ENCODE data around the gene DNAL1. TPM values are rescaled to one million over a fixed set of nuclear protein-coding genes. Genes with fewer than 3 reads are reported as not detected.

The DNAL1 gene
- total RNA-seq, 2 donors from 2014 or later = 8.5 to 10.0 TPM

DNA sequence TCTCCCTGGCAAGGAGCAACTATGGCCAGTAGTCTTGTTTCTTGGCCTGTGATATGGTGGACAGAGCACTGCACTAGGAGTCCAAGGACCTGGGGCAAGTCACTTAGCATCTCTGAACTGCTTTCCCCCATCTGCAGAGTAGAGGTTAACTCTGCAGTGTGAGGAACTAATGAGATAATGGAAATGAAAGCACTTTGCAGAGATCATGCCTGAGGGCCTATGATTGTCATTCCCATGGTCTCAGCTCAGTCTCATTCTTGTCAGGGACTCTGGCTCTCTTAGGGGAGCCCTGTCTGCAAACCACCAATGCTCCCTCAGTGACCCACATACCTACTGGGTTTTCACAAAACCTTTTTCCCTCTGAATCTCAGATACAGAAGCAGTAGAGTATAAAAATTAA is 75.8 kb downstream of the DNAL1 start:
- Histone ChIP-seq H3K27ac (no peak overlapping the region), H3K4me3 (no peak overlapping the region), H3K4me1 (replicated peaks) (peaks cover 7% of the 10 kb centered on the region), H3K27me3 (replicated peaks; ENCODE audit: insufficient read depth) (no peaks in the 10 kb centered on the region), H3K36me3 (peaks cover 12 to 19% of the 10 kb centered on the region in 2 donors), H3K9me3 (no peaks in the 10 kb centered on the region)
- TF ChIP-seq, protein P1, sequence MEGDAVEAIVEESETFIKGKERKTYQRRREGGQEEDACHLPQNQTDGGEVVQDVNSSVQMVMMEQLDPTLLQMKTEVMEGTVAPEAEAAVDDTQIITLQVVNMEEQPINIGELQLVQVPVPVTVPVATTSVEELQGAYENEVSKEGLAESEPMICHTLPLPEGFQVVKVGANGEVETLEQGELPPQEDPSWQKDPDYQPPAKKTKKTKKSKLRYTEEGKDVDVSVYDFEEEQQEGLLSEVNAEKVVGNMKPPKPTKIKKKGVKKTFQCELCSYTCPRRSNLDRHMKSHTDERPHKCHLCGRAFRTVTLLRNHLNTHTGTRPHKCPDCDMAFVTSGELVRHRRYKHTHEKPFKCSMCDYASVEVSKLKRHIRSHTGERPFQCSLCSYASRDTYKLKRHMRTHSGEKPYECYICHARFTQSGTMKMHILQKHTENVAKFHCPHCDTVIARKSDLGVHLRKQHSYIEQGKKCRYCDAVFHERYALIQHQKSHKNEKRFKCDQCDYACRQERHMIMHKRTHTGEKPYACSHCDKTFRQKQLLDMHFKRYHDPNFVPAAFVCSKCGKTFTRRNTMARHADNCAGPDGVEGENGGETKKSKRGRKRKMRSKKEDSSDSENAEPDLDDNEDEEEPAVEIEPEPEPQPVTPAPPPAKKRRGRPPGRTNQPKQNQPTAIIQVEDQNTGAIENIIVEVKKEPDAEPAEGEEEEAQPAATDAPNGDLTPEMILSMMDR (IDR thresholded peaks at IDR 0.05) = no peak
- TF ChIP-seq POLR2A (IDR thresholded peaks at IDR 0.05) (no peak), POLR2AphosphoS5 (IDR thresholded peaks at IDR 0.05) (no peak)
- intact Hi-C loops (cut with DNase I) = loop anchor here (5.0 to 10.0 kb wide), 3 partner anchors 37 to 234 kb away; partner anchors contain the start of genes ACOT2, COQ6 and FAM161B
- DNase-seq (ENCODE audit: low spot score) = no peak

DNA sequence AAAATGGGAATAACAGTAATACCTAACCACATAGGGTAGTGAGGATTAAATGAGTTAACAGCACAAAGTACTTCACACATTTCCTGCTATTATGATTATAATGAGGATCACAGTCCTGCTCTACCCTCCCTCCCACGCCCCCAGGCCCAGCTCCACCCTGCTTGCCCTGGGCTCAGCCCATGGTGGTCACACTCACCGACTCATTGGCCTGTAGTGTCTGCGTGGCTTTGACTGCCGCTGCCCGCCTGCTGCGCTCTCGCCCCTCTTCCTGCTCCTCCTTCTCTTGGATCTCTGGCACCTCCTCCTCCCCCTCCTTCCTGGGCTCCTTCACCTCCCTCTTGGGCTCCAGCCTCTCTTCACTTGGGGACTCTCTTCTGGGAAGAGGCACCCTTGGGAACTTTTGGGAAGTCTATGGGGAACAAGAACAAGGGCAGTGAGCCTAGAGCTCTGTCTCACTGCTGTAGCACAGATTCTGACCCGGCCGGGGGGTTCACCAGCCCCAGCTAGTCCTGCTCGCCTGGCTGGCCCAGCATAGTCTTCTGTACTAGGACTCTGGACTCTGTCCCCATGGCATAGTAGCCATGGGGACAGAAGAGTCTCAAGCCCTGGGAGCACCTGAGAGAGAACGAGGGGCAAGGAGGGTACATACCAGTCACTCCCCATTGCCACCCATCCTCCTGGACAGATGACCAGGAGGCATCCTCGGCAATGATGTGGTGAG is 76.5 kb downstream of the DNAL1 start:
- peaks cover 16 to 26% of the 10 kb centered on the region in 2 donors for H3K36me3 ChIP-seq
- no peak overlapping the region for H3K27ac ChIP-seq
- no peaks in the 10 kb centered on the region for H3K9me3 ChIP-seq
- 90% methylated on average over 12 of the region's 12 CpGs for WGBS
- peaks cover 7% of the 10 kb centered on the region for H3K4me1 ChIP-seq (replicated peaks)
- H3K27me3 ChIP-seq (replicated peaks; ENCODE audit: insufficient read depth) = no peaks in the 10 kb centered on the region
- intact Hi-C loops (cut with DNase I) = loop anchor here (5.0 to 10.0 kb wide), 3 partner anchors 36 to 234 kb away; partner anchors contain the start of genes ACOT2, COQ6 and FAM161B
- TF ChIP-seq, protein P1 (IDR thresholded peaks at IDR 0.05) = no peak
- TF ChIP-seq POLR2A (IDR thresholded peaks at IDR 0.05) = no peak
- no peak for DNase-seq (ENCODE audit: low spot score)
- H3K4me3 ChIP-seq = no peak overlapping the region

DNA sequence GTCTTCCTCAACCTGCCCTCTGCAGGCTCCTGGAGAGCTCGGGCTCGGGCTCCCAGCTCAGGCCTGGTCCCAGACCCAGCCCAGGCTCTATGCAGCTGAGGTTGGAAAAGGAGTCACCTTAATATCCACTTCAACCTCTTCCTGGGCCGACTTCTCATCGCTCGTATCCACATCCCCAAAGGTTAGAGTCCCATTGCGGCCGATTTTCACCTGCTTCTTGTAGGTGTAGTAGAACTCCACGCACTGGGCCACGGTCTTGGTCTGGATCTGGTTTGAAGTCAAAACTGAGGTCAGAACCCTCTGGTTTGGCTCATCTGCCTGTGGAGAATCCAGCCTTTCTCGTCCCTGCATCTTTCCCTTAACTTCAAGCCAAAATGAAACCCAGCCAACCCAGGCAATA is 77.8 kb downstream of the DNAL1 start:
- Histone ChIP-seq H3K36me3 (peaks cover 22 to 36% of the 10 kb centered on the region in 2 donors), H3K27ac (no peak overlapping the region), H3K9me3 (no peaks in the 10 kb centered on the region), H3K27me3 (replicated peaks; ENCODE audit: insufficient read depth) (no peaks in the 10 kb centered on the region), H3K4me3 (no peak overlapping the region), H3K4me1 (replicated peaks) (peaks cover 7% of the 10 kb centered on the region)
- intact Hi-C loops (cut with DNase I) = loop anchor here (5.0 to 10.0 kb wide), 3 partner anchors 35 to 232 kb away; partner anchors contain the start of genes ACOT2, COQ6 and FAM161B
- WGBS = 90% methylated on average over 10 of the region's 10 CpGs
- no peak for TF ChIP-seq POLR2A (IDR thresholded peaks at IDR 0.05)
- TF ChIP-seq, protein P1 (IDR thresholded peaks at IDR 0.05) = no peak
- no peak for TF ChIP-seq POLR2AphosphoS5 (IDR thresholded peaks at IDR 0.05)
- no peak for DNase-seq (ENCODE audit: low spot score)

DNA sequence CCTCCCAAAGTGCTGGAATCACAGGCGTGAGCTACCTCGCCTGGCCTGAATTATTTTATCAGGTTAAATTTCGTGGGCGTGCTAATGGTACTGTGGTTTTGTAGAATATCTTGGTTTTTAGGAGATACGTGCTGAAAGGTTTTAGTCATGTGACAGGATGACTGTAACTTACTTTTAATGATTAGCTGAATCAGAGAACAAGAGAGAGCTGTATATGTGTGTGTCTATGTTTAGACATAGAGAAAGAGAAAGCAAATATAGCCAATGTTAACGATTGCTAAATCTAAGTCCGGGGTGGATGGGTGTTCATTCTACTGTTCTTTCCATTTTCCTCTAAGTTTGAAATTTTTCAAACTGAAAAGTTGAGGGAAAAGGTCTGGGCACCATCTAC is 78.6 kb downstream of the DNAL1 start:
- H3K27ac ChIP-seq = peak overlapping the region; percentile 40 to 60
- no peak overlapping the region for H3K4me3 ChIP-seq
- intact Hi-C loops (cut with DNase I) = loop anchor here (5.0 to 10.0 kb wide), 3 partner anchors 34 to 231 kb away; partner anchors contain the start of genes ACOT2, COQ6 and FAM161B
- no peaks in the 10 kb centered on the region for H3K4me1 ChIP-seq (replicated peaks)
- H3K36me3 ChIP-seq = peaks cover 22 to 36% of the 10 kb centered on the region in 2 donors
- 76% methylated on average over 7 of the region's 7 CpGs for WGBS
- TF ChIP-seq, protein P1 (IDR thresholded peaks at IDR 0.05) = no peak
- TF ChIP-seq POLR2AphosphoS5 (IDR thresholded peaks at IDR 0.05) = no peak
- no peak for TF ChIP-seq POLR2A (IDR thresholded peaks at IDR 0.05)
- H3K9me3 ChIP-seq = no peaks in the 10 kb centered on the region
- no peak for DNase-seq (ENCODE audit: low spot score)
- no peaks in the 10 kb centered on the region for H3K27me3 ChIP-seq (replicated peaks; ENCODE audit: insufficient read depth)

All from prostate gland (tissue), 2 donors.